Anterior cingulate cortex (tissue), 58 donors: ENCODE data around the gene CDO1.
"Not testable (repeated sequence)": the region's sequence is repeated elsewhere in the genome, so short reads cannot be mapped to it uniquely, and the experiment has no call there.

Experiments used
- DNase-seq, 58 donors: peaks; one replicate each; lab custom pipeline; 2025; lab: John Stamatoyannopoulos, UW

Gene CDO1

DNA sequence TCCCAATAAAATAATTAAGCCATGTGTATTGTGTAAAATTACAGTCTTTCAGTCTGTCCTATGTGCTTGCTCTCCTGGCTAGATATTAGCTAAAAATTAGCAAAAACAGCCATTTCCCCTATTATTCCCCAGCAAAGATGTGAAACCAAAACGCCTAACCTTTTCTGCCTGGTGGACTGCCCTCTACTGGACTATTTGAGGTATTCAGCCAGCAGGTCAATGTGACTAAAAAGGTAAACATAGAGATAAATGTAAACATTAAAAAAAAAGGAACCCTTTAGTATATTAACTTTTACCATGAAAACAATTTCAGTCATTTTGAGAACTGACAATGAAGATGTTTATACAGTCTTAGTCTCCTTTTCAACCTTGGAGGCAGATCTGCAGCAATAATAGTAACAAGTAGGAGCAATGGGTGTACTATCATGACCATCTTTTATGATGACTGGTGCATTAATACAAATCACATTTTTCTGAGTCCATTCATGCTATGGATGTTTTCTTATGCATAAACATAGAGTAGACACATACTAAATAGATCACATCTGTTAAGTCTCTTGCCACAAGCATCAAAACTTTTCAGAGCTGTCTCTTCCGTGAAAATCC is 14.8 kb upstream of the CDO1 start:
- peak in 4 of 58 donors; percentile 6 to 26 (median 21) for DNase-seq

DNA sequence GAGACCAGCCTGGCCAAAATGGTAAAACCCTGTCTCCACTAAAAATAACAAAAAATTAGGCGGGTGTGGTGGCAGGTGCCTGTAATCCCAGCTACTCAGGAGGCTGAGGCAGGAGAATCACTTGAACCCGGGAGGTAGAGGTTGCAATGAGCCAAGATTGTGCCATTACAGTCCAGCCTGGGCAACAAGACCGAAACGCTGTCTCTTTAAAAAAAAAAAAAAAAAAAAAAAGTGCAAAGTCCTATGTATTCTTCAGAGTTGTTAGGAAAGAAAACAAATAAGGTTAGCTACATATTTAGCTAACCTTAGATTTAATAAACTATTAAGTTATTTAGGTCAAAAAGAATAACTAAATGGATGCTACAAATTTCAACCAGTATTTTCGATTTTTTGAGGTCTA is 13.5 kb upstream of the CDO1 start:
- DNase-seq: no peak

DNA sequence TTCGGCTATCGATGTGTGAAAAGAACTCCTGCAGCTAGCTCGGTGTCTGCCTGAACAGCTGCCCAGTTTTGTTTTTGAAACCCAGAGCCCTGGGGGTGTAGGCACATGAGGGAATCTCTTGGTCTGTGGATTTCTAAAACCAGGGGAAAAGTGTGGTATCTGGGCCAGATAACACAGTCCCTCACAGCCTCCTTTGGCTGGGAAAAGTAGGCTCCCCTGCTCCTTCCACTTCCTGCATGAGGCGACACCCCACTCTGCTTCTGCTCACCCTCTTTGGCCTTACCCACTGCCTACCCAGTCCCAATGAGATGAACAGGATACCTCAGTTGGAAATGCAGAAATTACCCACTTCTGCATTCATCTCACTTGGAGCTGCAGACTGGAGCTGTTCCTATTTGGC is 9.5 kb upstream of the CDO1 start:
- no peak for DNase-seq

DNA sequence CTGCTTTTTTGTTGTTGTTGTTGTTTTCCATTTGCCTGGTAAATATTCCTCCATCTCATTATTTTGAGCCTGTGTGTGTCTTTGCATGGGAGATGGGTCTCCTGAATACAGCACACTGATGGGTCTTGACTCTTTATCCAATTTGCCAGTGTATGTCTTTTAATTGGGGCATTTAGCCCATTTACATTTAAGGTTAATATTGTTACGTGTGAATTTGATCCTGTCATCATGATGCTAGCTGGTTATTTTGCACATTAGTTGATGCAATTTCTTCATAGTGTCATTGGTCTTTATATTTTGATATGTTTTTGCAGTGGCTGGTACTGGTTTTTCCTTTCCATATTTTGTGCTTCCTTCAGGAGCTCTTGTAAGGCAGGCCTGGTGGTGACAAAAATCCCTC is 8.5 kb upstream of the CDO1 start:
- DNase-seq: not testable (repeated sequence)

DNA sequence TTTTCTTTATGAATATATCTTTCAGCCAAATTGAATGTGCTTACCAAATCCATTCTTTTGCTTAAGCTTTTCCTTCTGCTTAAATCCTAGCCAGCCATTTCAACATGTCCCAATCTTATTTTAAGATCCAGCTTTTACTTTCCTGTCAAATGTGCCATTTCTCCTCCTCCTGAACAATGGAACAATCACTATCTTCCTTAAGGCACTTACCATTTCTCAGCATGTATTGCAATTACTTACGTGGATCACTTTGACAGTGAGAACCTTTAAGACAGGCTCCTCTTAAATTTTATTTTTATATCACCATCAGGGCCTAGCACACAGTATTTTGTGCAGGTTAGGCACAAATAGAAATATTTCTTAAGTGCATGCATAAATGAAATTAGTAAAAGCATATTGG is 4.4 kb upstream of the CDO1 start:
- no peak for DNase-seq

DNA sequence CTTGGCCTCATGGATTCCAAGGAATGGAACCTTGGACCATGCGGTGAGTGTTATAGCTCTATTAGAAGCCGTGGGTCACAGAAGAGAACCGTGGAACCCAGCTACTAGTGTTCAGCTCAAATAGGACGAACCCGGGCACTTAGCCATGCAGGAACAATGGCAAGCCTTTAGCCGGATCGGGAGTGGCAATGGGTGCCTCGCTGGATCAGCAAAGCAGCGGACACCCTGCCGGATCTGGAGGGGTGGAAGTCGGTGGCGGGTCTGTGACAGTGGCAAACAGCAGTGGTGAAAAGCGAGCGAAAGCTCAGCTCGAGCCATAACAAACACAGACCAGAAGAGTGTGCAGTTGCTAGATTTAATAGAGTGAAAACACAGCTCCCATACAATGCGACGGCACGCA is 2.4 kb upstream of the CDO1 start:
- peak in 10 of 58 donors; percentile 7 to 36 (median 18) for DNase-seq

DNA sequence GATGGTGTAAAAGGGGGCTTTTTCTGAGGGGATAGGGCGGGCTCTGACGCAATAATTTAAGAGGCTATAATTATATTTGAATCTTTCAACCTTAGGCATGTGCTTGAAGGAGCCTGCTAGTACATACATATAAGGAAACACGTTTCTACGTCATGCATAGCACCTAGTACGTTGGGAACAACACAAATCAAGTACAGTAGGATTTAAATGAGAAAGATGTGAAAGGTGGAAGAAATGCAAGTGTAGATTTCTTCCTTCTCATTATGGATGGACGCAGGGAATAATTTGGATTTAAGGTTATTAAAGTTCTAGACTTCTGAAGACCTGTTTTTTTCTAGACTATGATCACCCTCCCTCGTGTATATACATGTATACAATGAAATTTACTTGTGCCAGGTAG is 927 bp upstream of the CDO1 start:
- DNase-seq: no peak

DNA sequence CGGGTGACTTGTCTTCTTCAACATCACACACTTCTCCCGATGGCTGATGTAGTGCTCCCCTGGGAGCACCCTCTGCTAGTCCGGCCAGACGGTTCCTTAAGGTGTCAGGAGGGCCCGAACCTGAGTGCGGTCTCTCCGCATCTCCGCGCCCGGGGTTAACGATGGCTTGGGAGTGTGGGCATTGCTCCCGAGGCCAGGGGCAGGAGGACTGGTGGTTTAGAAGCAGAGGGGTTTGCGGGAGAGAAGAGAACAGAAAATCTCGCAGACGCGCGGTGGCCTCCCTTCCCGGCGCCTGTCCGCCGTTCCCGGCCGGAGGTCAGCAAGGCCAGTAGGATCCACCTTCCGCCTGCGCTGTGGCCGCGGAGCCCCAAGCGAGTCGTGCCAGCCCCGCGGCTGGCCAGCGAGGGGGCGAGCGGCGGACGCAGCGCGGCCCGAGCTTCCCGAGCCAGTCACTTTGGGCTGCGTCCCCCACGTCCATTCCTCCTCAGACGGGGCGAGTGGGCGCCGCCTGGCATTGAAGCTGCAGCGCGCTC is 700 bp downstream of the CDO1 start:
- DNase-seq: peak in 13 of 58 donors; percentile 3 to 51 (median 31)

DNA sequence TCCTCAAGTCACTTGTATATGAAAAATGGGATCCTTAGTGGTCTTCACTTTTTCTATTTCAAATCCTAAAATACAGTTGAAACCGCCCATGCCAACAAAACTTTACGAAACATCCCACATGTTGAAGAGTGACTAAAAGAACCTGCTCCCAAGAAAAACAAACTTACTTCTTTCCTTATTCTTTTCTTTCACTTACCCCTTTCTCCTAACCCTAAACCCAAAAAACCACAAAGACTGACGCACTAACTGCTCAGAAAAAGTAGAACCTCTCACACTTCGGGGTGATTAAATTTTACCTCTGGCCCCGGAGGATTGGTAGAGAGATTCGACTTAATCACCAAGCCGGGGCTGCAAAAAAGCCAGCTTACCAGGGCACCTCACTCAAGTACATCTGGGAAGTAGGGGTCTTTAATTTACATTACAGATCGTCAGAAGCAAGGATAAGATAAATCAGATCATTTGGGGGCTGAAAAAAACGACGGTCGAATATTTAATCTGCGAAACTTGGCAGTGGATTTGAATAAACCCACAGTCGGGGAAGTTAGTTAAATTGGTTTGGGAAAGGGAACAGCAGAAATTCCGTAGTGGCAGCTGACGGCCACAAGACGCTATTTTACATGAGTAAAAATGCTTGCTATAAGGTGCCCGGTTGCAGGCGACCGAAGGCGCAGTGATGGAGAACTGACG is 1.3 kb downstream of the CDO1 start:
- DNase-seq: no peak

DNA sequence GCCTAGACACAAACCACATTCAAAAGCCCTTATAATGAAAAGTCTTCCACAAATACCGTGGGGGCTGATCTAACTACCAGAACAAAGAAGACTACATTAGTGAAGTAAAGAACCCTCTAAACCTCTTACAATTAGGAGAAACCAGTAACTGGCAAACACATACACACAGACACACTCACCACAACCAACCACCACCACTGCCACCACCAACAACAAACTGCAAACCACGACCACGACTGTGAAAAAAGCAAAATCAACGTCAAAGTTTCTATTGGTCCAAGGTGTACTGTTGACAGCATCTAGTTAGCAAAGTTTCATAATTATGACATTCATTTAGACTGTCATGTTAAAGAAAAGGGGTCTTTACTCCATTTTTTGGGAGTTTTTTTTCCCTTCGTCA is 2.7 kb downstream of the CDO1 start:
- no peak for DNase-seq

DNA sequence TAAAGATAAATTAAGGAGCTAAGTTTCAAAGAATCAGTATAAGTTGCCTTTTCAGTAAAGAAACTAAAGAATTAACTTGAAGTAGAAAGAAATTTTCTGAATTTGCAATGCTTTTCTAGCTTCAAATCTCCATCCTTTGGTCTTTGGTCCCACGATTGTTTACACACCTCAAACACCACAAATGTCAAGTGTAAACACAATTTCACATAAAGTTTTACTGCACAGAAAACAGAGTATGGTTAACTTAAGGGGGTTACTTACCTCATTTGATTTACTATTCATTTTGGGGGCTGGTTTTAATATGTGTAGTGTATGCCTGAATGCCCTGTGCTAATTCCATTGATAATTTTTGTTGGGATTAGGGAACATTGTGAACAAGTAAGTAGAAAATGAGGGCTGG is 4.1 kb downstream of the CDO1 start:
- DNase-seq: no peak

DNA sequence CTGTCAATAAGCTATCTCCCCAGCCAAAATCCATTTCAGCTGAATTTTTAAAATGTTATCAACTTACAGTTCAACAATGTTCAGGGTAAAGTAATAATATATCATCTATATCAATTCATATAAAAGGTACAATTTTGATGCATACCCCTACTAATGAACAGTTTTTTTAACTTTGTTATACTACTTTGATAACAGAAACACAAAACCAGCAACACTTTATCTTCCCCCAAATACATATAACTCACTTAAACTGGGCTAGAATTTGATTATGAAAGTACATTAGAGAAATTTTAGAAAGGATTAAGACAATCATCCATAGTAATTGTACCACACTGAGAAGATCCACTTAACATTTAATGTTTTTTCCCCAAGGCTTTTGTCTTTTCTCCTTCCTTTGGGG is 5.1 kb downstream of the CDO1 start:
- no peak for DNase-seq

DNA sequence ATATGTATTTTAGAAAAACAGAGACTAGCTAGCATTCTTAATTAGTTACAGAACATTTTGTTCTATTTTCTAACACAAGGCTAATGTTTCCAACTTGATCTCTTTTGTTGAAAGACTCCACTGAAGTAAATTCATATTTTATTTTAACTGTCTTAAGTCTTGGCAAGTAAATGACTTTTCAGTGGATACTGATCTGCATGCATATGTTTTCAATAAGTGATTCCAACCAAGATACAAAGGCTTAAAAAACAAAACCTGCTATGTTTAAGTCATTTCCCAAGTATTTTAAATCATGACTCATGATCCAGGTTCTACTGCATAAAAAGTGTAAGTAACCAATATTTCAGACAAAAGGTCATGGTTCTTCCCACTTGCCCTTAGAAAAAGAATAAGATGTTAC is 5.7 kb downstream of the CDO1 start:
- DNase-seq: no peak

DNA sequence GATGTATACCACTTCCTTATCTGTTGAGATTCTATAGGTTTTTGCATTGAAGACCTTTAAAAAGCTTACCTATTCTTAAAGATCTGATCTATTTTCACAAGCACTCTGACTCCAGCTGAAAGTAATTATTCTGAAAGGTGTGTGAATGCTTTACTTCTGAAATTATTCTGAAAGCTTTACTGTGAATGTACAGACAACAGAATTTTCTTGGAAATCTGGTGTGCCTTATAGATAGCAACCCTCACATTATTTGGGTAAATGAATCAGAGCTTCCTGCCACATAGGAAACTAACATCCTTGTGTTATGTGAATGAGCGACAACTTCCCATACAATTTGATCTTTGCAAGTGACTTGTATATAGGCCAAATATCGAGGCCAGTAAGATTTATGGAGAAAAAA is 6.5 kb downstream of the CDO1 start:
- no peak for DNase-seq

DNA sequence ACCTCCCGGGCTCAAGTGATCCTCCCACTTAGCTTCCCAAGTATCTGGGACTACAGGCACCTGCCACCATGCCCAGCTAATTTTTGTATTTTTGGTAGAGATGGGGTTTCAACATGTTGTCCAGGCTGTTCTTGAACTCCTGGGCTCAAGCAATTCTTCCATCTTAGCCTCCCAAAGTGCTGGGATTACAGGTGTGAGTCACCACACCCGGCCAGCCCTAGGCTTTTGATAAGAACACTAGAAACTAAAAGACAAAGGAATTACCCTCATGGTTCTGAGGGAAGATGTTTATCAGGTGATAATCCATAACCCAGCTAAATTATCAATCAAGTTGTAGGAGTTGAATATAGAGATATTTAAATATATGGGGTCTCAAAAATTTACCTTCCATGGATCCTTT is 8.4 kb downstream of the CDO1 start:
- DNase-seq: not testable (repeated sequence)

DNA sequence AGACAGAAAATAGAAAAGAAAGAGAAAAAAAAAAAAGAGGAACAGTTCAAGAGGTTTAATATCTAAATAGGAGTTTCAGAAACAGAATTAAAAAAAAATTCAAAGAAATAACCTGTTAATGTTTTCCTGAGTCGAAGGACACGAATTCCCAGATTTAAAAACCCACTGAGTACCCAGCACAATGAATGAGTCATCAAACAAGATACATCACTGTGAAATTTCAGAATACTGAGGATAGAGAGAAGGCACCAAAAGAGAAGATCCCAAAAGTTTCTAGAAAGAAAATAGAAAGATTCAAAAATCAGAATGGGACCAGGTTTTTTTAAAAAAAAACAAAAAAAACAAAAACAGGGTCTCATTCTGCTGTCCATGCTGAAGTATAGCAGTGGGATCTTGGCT is 8.8 kb downstream of the CDO1 start:
- DNase-seq: no peak

DNA sequence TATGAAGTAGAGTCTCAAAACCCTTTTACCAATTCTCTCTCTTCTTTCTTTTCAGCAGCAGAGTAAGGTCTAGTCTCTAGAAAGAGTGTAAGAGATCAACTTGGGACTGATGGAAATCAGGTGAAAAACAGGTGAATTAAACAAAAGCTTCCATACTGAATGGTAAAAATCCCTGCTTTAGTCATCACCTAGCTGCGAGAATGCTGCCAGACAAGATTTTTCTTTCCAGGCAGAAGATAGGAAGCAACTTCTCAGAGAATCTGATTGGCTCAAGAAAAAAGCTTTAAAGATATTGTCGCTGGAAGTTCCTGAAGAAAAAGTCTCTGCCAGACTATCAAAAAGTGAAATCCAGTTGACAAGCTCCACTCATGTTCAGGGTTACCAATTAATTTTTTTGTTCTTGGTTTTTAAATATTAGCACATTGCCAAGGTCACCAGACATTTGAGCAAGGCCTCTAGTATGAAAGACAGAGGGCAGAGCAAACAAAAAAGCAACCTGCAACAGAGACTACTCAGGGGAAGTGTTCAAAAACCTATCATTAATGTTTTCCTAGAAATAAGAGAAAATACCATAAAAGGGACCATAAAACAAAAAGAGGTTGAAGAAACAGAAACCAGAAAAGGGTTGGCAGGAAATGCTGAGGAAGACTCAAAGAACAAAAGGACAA is 9.3 kb downstream of the CDO1 start:
- no peak for DNase-seq

DNA sequence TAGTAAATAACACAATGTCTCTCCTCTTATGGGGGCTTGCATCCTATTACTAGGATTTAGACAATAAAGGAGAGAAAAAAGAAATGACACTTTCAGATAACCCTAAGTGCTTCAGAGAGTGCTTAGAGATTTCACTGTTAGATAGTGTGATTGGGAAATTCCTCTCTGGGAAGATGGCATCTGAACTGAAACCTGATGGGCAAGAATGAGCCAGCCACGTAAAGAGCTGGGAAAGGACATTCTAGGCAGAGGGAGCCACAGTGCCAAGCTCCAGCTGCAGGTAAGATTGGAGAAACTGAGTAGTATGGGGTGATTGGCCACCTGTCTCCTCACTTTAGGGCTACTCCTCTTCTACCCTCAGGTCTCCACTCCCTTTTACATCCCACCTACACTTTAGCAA is 14.5 kb downstream of the CDO1 start:
- no peak for DNase-seq

DNA sequence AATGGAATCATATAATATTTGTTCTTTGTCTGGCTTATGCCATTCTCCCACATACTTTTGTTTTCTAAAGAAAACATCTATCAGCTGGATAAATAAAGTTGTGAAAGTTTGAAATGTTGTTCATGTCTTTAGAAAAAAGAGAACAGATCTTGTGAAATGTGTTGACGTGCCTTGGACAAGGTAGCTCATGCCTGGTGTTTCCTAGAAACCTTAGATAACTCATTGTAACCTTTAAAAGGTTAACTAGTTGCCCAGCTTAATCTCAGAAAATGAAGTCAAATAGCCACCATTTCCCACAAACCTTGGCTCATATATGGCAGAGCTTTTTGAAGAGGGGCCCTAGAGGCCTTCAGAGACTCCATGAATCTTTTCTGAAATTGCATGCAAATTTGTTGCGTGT is 15.3 kb downstream of the CDO1 start:
- DNase-seq: no peak

DNA sequence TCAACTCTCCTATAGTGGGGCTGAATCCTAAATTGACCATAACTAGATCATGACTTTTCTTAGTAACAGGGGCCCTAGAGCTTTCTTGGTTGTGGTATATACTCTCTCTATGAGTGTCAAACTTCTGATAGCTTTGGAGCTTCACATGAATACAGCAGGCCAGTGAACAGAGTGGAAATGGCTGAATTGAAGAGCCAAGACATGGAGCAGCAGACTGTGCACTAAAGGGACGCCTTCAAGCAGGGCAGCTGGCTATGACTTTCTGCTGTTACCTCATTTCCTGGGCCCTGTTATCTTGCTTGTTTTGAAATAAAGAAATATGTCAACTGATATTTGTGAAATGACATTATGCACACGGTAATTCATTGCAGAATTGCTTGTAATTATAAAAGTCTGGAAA is 16.4 kb downstream of the CDO1 start:
- DNase-seq: no peak

DNA sequence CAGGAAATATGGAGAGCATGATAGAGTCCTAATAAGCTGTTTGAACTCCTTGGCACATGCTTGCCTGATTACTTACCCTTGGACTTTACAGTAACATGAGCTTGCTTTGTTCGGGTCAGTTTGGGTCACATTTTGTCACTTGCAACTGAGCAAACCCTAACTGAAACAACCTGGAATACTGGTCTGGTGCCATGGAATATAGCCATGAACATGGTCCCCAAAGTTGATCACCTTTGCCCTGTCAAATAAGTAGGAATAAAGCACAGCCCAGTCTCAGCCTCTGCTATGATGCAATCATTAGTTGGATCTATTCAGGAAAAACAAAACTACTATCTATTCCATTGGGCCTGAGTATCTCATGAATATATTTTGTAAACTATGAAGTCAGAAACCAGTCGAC is 18.2 kb downstream of the CDO1 start:
- no peak for DNase-seq

DNA sequence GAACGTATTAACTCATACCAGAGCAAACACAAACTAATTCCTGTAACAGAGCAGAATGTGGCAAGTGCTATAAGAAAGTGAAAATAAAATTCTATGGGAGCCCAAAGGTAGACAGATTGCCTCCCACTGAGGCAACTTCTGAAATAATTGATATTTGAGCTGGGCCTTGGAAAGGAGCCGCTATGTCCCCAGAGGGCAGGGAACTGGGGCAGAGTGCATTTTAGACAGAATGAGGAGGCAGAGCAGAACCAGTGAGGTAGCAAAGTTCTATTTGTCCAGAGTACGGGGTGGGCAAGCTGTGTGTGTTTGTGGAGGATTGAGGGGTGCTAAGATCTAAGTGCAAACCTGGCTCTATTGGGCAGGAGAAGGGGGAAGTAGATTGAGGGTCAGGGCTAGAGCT is 19.8 kb downstream of the CDO1 start:
- DNase-seq: no peak
